ENCODE results near the gene CCR7.
A peak's percentile ranks its signal among the peaks of the same experiment; 100 is the strongest.

The CCR7 gene

GRCh38 chr17:40517981-40518380 lies 47.3 kb downstream of the CCR7 start:
- Histone ChIP-seq H3K27me3 (ENCODE audit: control insufficient read depth, insufficient read depth, low read length) (no peaks in the 10 kb centered on the region), H3K4me1 (ENCODE audit: control insufficient read depth, insufficient read depth, low read length) (no peaks in the 10 kb centered on the region), H3K4me3 (ENCODE audit: low read length) (no peak overlapping the region), H3K36me3 (ENCODE audit: control insufficient read depth, insufficient read depth, low read length) (no peaks in the 10 kb centered on the region), H3K27ac (ENCODE audit: low read depth, low read length) (no peak overlapping the region), H3K9ac (ENCODE audit: low read length) (no peak overlapping the region)

- no peak overlapping the region for H3K27ac ChIP-seq (ENCODE audit: low read depth, low read length)
- H3K9ac ChIP-seq (ENCODE audit: low read length): no peak overlapping the region
- no peaks in the 10 kb centered on the region for H3K36me3 ChIP-seq (ENCODE audit: control insufficient read depth, insufficient read depth, low read length)
- peak overlapping the region; percentile 2 for H3K4me3 ChIP-seq (ENCODE audit: low read length)
- H3K4me1 ChIP-seq (ENCODE audit: control insufficient read depth, insufficient read depth, low read length): no peaks in the 10 kb centered on the region
- H3K27me3 ChIP-seq (ENCODE audit: control insufficient read depth, insufficient read depth, low read length): no peaks in the 10 kb centered on the region
Observed at GRCh38 chr17:40517286-40517662, 48.0 kb downstream of the CCR7 start.

- no peaks in the 10 kb centered on the region for H3K4me1 ChIP-seq (ENCODE audit: control insufficient read depth, insufficient read depth, low read length)
- no peak overlapping the region for H3K27ac ChIP-seq (ENCODE audit: low read depth, low read length)
- H3K4me3 ChIP-seq (ENCODE audit: low read length): peak overlapping the region; percentile 2
Observed at GRCh38 chr17:40516581-40517285, 48.5 kb downstream of the CCR7 start.

DNA sequence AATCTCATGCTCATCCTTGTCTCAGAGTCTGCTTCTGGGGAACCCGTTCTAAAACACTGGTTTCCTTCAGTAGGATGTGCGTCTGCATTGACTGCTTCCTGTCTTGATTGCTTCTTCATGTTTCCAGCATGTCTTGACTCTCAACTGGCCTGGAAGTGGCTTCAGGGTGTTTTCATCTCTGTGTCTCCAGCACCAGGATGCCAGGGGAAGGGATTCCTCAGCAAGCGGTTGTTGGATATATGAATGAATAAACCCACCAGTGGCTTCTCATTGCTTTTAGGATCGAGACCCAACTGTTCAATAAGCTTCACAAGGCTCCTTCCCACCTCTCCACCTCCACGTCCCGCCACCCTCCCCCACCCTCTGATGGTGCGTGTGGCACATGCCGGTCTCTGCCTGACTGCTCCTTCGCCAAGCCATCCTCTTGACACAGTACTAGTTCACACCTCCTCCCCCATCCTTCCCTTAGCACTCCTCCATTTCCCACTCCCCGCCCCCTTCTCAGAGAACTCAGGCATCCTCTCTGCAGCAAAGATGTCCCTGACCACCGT lies 49.7 kb downstream of the CCR7 start:
- no peak overlapping the region for H3K9ac ChIP-seq (ENCODE audit: low read length)
- H3K27me3 ChIP-seq (ENCODE audit: control insufficient read depth, insufficient read depth, low read length): no peaks in the 10 kb centered on the region
- H3K4me3 ChIP-seq (ENCODE audit: low read length): no peak overlapping the region
- no peaks in the 10 kb centered on the region for H3K36me3 ChIP-seq (ENCODE audit: control insufficient read depth, insufficient read depth, low read length)
- H3K4me1 ChIP-seq (ENCODE audit: control insufficient read depth, insufficient read depth, low read length): no peaks in the 10 kb centered on the region
- no peak overlapping the region for H3K27ac ChIP-seq (ENCODE audit: low read depth, low read length)

More at GRCh38 chr17:40516581-40517285, 48.5 kb downstream of the CCR7 start:
- H3K36me3 ChIP-seq (ENCODE audit: control insufficient read depth, insufficient read depth, low read length): no peaks in the 10 kb centered on the region
- H3K9ac ChIP-seq (ENCODE audit: low read length): peak overlapping the region; percentile 11
- no peaks in the 10 kb centered on the region for H3K27me3 ChIP-seq (ENCODE audit: control insufficient read depth, insufficient read depth, low read length)

DNA sequence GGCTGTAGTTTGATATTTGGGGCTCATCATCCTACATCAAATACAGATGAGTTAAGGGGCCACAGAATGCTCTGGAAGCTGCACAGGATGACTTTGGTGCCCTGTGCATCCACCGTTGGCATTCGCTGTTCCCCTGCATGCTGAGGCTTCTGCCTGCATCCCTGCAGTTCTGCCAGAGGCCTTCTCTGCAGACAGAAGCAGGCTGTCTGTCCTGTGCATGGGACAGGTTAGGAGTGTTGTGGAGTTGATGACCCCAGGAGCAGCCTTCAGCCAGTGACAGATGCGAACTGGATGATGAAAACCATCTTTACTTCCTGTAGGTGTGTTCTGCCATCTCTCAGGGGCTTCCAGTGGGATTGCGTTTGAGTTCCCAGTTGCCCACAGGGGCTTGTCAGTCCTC lies 50.3 kb downstream of the CCR7 start:
- Histone ChIP-seq H3K4me1 (ENCODE audit: control insufficient read depth, insufficient read depth, low read length) (no peaks in the 10 kb centered on the region), H3K9ac (ENCODE audit: low read length) (no peak overlapping the region), H3K4me3 (ENCODE audit: low read length) (no peak overlapping the region), H3K27me3 (ENCODE audit: control insufficient read depth, insufficient read depth, low read length) (no peaks in the 10 kb centered on the region), H3K27ac (ENCODE audit: low read depth, low read length) (no peak overlapping the region), H3K36me3 (ENCODE audit: control insufficient read depth, insufficient read depth, low read length) (no peaks in the 10 kb centered on the region)

GRCh38 chr17:40514013-40514875 lies 51.0 kb downstream of the CCR7 start:
- no peak overlapping the region for H3K9ac ChIP-seq (ENCODE audit: low read length)
- no peaks in the 10 kb centered on the region for H3K4me1 ChIP-seq (ENCODE audit: control insufficient read depth, insufficient read depth, low read length)
- no peak overlapping the region for H3K27ac ChIP-seq (ENCODE audit: low read depth, low read length)
- no peaks in the 10 kb centered on the region for H3K27me3 ChIP-seq (ENCODE audit: control insufficient read depth, insufficient read depth, low read length)
- no peaks in the 10 kb centered on the region for H3K36me3 ChIP-seq (ENCODE audit: control insufficient read depth, insufficient read depth, low read length)
- no peak overlapping the region for H3K4me3 ChIP-seq (ENCODE audit: low read length)

GRCh38 chr17:40511667-40512220 lies 53.5 kb downstream of the CCR7 start:
- Histone ChIP-seq H3K27ac (ENCODE audit: low read depth, low read length) (no peak overlapping the region), H3K36me3 (ENCODE audit: control insufficient read depth, insufficient read depth, low read length) (no peaks in the 10 kb centered on the region), H3K4me3 (ENCODE audit: low read length) (no peak overlapping the region), H3K27me3 (ENCODE audit: control insufficient read depth, insufficient read depth, low read length) (no peaks in the 10 kb centered on the region), H3K4me1 (ENCODE audit: control insufficient read depth, insufficient read depth, low read length) (no peaks in the 10 kb centered on the region), H3K9ac (ENCODE audit: low read length) (no peak overlapping the region)

GRCh38 chr17:40511136-40511535 lies 54.1 kb downstream of the CCR7 start:
- Histone ChIP-seq H3K4me1 (ENCODE audit: control insufficient read depth, insufficient read depth, low read length) (no peaks in the 10 kb centered on the region), H3K27me3 (ENCODE audit: control insufficient read depth, insufficient read depth, low read length) (no peaks in the 10 kb centered on the region), H3K9ac (ENCODE audit: low read length) (no peak overlapping the region), H3K27ac (ENCODE audit: low read depth, low read length) (no peak overlapping the region), H3K36me3 (ENCODE audit: control insufficient read depth, insufficient read depth, low read length) (no peaks in the 10 kb centered on the region), H3K4me3 (ENCODE audit: low read length) (no peak overlapping the region)

- no peak overlapping the region for H3K27ac ChIP-seq (ENCODE audit: low read depth, low read length)
- no peak overlapping the region for H3K4me3 ChIP-seq (ENCODE audit: low read length)
Observed at GRCh38 chr17:40510328-40510648, 55.0 kb downstream of the CCR7 start.

DNA sequence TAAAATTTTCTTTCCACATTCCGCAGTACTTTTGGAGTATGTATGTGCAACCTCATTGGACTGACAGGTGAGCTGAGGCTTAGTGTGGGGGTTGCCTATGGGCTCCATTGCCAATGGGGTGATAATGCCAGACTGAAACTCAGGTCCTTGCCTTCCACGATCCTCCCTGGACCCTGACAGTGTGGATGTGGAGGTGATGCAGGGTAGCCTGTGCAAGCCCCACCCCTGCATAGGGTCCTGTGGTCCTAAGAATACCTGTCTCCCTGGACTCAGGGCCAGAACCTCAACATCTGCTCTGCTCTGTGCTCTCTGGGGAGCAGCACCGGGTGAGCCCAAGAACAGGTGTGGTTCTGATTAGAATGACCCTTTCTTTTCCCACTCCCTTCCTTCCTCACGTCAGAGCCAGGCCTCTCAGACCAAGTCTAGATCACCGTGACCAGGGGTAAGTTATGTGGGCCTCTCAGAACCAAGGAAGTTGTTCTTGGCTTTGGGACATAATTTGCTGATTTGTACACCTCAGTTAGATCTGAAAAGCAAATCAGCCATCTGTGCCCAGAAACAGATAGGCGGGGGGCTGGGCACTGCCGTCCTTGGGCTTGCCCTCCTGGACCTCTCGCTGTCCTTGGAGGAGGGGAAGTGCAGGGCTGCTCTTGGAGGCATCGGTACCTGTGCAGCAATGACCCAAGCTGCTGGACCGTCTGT lies 55.5 kb downstream of the CCR7 start:
- H3K27ac ChIP-seq (ENCODE audit: low read depth, low read length): no peak overlapping the region
- H3K4me1 ChIP-seq (ENCODE audit: control insufficient read depth, insufficient read depth, low read length): no peaks in the 10 kb centered on the region
- no peak overlapping the region for H3K4me3 ChIP-seq (ENCODE audit: low read length)
- no peaks in the 10 kb centered on the region for H3K36me3 ChIP-seq (ENCODE audit: control insufficient read depth, insufficient read depth, low read length)
- no peak overlapping the region for H3K9ac ChIP-seq (ENCODE audit: low read length)
- H3K27me3 ChIP-seq (ENCODE audit: control insufficient read depth, insufficient read depth, low read length): no peaks in the 10 kb centered on the region

More at GRCh38 chr17:40510328-40510648, 55.0 kb downstream of the CCR7 start:
- no peaks in the 10 kb centered on the region for H3K27me3 ChIP-seq (ENCODE audit: control insufficient read depth, insufficient read depth, low read length)
- no peak overlapping the region for H3K9ac ChIP-seq (ENCODE audit: low read length)
- no peaks in the 10 kb centered on the region for H3K36me3 ChIP-seq (ENCODE audit: control insufficient read depth, insufficient read depth, low read length)
- H3K4me1 ChIP-seq (ENCODE audit: control insufficient read depth, insufficient read depth, low read length): no peaks in the 10 kb centered on the region

DNA sequence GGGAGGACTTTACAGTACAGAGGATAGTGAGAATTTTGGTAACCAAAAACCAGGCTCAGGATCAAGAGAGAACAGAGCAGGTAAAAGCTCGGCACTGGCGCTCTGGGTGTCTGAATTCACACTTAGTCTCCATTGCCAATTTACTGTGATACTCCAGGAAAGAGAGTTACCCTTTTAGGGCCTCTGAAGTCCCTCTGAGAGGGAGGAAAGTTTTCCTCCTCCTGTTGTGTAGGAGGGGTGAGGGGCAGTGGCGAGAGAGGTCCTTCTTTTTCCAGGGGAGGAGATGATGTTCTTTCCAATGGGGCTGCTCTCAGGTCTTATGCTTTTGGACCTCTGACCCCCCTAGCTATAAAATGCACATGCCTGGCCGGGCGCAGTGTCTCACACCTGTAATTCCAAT lies 58.5 kb downstream of the CCR7 start:
- H3K9ac ChIP-seq (ENCODE audit: low read length): no peak overlapping the region
- H3K27ac ChIP-seq (ENCODE audit: low read depth, low read length): no peak overlapping the region
- no peaks in the 10 kb centered on the region for H3K4me1 ChIP-seq (ENCODE audit: control insufficient read depth, insufficient read depth, low read length)
- no peak overlapping the region for H3K4me3 ChIP-seq (ENCODE audit: low read length)
- no peaks in the 10 kb centered on the region for H3K27me3 ChIP-seq (ENCODE audit: control insufficient read depth, insufficient read depth, low read length)
- H3K36me3 ChIP-seq (ENCODE audit: control insufficient read depth, insufficient read depth, low read length): no peaks in the 10 kb centered on the region
